Epithelial cell of alveolus of lung (primary cell): ENCODE measurements around the gene RNF39. TPM values are rescaled to one million over a fixed set of nuclear protein-coding genes. Genes with fewer than 3 reads are reported as not detected.

Source experiments
- total RNA-seq: library from RNA; depleted of rRNA; stranded (reverse); fragments of >200 nt; gene quantifications from 2 replicates; pipeline ENCODE4 v1.2.1, GENCODE V29; 2015

Gene RNF39
- not detected in 2 replicates for total RNA-seq

DNA sequence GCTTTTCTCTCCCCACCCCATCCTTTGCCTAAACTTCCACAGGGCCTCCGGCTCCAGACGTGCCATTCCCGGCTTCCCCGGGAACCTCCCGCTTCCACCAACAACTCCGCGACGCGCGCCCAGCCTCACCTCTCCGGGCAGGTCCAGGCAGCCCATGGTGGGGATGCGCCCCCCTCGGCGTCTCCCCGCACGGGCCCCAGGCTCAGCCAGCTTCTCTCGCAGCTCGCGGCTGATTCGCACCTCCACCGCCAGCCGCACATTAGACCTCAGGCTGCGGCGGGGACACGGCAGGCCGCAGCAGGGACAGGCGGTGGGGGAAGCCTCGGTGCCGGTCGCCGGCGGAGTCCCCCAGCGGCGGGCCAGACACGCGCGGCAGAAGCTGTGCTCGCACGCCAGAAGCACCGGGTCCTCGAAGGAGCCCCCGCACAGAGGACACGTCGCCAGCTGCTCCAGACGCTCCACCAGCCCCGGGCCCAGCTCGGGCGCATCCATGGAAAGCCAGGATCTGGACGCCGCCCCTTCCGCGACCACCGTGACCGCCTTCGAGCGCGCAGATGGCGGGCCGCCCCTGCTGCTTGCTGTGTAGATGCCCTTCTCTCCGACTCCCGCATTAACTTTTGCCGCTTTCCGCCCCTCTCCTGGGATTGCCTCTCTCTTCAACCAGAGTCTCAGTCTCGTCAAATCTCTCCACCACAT lies at the start of gene RNF39:
TSS of gene RNF39 (minus strand) at position 676 of the 696 bp plus-strand sequence. CDS start at position 492, 184 bp downstream.

DNA sequence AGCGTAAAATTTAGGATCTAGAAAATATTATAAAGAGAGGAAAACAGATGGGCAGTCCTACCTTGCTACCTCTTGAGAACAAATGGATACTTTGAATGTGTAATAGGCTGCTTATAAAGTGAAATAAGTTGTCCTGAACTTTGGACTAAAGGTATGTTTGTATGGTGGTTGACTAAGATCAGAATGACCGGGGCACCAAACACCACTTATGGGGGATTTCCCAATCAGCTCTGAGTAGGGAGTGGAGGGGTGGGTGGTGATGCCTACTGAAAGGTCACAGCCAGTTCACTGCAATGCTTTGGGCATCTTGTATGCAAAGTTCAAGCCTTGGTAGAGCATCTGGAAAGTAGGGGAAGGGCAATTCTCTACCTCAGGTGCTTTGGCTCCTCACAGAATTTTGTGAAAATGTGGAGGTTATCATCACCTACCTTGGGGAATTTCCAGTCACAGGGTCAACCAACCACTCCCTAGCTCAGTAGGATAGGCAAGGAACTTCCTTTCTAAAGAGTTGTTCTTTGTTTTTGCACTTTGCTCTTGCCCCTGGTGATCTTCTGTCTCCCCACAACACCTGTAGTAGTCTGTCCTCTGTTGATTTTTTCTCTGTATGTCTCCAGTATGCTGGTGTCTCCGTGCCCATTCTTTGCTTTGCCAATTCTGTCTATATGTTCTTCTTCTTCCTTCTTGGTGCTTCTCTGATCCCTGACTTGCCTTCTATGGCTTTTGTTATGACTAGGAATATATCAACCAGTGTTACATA lies 37.6 kb upstream of the RNF39 start, which contains the start of gene TRIM31:
TSS of gene TRIM31 (minus strand) at position 88 of the 757 bp plus-strand sequence. CDS start 285 bp downstream, outside the sequence.

GRCh38 chr6:30066577-30067459 lies 8.8 kb downstream of the RNF39 start, which contains the start of gene PPP1R11:
Gene PPP1R11 (plus strand): TSS chr6:30067198. CDS start chr6:30067411, 213 bp downstream.

DNA sequence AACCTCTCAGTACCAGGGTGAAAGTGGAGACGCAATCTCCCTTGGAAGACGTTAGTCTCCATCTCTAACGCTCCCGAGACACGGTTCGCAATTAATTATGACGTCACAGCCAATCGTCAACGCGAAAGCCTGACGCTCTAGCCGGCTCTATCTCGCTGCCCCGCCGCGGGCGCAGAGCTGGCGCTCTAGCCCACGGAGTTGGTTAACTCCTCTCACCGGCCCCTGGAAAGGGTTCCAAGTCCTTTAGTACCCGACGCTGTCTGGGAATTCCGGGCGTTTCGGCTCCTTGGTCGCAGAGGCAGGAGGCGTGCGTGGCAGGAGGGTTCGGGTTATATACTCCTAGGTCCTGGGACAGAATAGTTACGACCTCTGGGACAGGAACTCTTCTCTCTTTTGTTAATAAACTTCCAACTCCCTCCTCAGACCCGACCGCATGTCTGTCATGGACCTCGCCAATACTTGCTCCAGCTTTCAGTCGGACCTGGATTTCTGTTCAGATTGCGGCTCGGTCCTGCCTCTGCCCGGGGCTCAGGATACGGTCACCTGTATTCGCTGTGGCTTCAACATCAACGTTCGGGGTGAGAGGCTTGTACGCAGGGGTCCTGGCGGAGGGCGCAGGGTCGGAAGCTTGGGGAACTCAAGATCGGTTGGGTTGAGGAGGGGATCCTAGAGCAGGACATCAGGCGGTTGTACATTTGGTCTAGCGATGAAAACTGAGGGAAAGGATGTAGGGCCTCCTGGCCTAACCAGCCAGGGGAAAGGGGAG lies 14.3 kb downstream of the RNF39 start, which contains the start of gene POLR1H:
TSS of gene POLR1H (plus strand) at position 174 of the 766 bp plus-strand sequence. CDS start at position 434, 260 bp downstream.

Other genes starting within 250 kb of the RNF39 start
- 0.91 TPM in 1 of 2 replicates, not detected in the other for gene HLA-G, start 247.9 kb downstream of the RNF39 start, total RNA-seq
- gene HLA-A, start 133.2 kb downstream of the RNF39 start, total RNA-seq: 626 and 755 TPM in 2 replicates
- 25.7 and 51.3 TPM in 2 replicates for gene POLR1H, start 14.5 kb downstream of the RNF39 start, total RNA-seq
- gene PPP1R11, start 8.6 kb downstream of the RNF39 start, total RNA-seq: 32.4 and 42.3 TPM in 2 replicates
- gene TRIM31, start 37.3 kb upstream of the RNF39 start, total RNA-seq: not detected in 2 replicates
- not detected in 2 replicates for gene TRIM40, start 60.4 kb upstream of the RNF39 start, total RNA-seq
- gene TRIM10, start 85.4 kb upstream of the RNF39 start, total RNA-seq: not detected in 2 replicates
- gene TRIM15, start 87.8 kb upstream of the RNF39 start, total RNA-seq: not detected in 2 replicates
- 26.5 and 30.5 TPM in 2 replicates for gene TRIM26, start 137.6 kb upstream of the RNF39 start, total RNA-seq